Duodenal mucosa (tissue), 2 donors: ENCODE results near the gene USP21.

Source experiments
- H3K27ac ChIP-seq: one replicate; pipeline ENCODE4 v1.7.0; 2013; ENCODE audit warnings: low read depth, low read length
- H3K27me3 ChIP-seq, 2 donors: one replicate each; pipeline ENCODE4 v1.7.0; 2013; ENCODE audit warnings: low read length in 2 of 2, control low read depth in 1 of 2; ENCODE audit not compliant: insufficient read depth in 2 of 2, control insufficient read depth in 1 of 2
- H3K36me3 ChIP-seq, 2 donors: one replicate each; pipeline ENCODE4 v1.7.0; 2013; ENCODE audit warnings: low read length in 2 of 2, control low read depth in 1 of 2; ENCODE audit not compliant: insufficient read depth in 2 of 2, control insufficient read depth in 1 of 2
- H3K4me1 ChIP-seq, 2 donors: one replicate each; pipeline ENCODE4 v1.7.0; 2013; ENCODE audit warnings: low read length in 2 of 2, control low read depth in 1 of 2; ENCODE audit not compliant: insufficient read depth in 2 of 2, control insufficient read depth in 1 of 2
- H3K4me3 ChIP-seq, 2 donors: one replicate each; pipeline ENCODE4 v1.7.0; 2013; ENCODE audit warnings: low read length in 2 of 2, low read depth in 1 of 2
- H3K9ac ChIP-seq, 2 donors: one replicate each; pipeline ENCODE4 v1.7.0; 2013; ENCODE audit warnings: low read length in 2 of 2, low read depth in 1 of 2
- H3K9me3 ChIP-seq, 2 donors: one replicate each; pipeline ENCODE4 v1.7.0; 2013; ENCODE audit warnings: low read length in 2 of 2, control low read depth in 1 of 2; ENCODE audit not compliant: control insufficient read depth in 1 of 2

The USP21 gene

DNA sequence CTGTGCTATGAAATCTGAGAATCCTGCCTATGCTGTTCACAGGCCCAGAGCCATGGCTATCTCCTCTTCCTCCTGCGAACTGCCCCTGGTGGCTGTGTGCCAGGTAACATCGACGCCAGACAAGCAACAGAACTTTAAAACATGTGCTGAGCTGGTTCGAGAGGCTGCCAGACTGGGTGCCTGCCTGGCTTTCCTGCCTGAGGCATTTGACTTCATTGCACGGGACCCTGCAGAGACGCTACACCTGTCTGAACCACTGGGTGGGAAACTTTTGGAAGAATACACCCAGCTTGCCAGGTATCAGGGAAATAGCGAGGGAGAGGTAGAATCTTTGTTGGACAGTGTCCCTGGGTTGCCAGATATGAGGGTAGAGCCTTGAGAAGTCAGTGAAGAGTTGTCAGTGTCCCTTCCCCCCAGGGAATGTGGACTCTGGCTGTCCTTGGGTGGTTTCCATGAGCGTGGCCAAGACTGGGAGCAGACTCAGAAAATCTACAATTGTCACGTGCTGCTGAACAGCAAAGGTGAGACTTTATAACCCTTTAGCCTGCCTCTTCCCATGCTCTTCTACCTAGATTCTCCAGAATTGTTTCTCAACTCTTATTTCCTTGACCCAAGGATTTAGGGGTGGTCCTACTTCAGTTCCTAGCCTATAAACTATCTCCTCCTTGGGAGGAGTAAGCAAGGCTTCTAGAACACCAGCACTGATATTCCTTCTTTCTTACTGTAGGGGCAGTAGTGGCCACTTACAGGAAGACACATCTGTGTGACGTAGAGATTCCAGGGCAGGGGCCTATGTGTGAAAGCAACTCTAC, 40.0 kb upstream of the USP21 start:
- Histone ChIP-seq H3K27ac (peak overlapping the region; percentile 95), H3K36me3 (peaks cover 37 to 47% of the 10 kb centered on the region in 2 donors), H3K9me3 (no peaks in the 10 kb centered on the region), H3K9ac (peak overlapping the region; percentile 99), H3K27me3 (no peaks in the 10 kb centered on the region), H3K4me1 (peaks cover 33 to 50% of the 10 kb centered on the region in 2 donors), H3K4me3 (peak overlapping the region; percentile 92 to 100)

DNA sequence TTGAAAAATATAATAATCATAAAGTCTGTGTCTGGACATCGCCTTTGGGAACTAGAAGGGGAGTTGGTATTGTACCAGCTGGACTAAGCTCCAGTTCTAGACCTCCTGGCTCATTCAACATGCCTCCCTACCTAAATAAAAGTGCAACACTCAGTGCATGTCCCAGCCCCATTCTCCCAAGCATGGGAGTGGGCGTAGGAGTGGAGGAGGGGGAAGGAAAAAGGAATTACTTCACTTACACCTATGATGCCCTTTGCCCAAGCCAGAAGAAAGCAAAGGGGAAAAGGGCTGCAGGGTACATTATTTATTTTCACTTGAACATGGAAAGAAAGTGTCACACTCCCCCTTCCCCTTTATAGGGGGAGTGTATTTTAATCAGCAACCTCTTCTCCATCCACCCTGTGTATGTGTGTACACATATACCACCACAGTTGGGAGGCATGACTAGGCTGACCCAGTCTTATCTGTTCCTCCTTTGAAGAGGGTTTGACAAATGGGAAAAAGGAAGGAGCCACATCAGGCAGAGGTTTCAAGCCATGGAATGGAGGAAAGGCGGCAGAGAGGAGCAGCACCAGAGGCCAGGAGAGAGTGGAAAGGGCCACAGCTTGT, 38.2 kb upstream of the USP21 start:
- H3K4me1 ChIP-seq, result peaks cover 27 to 35% of the 10 kb centered on the region in 2 donors
- H3K27ac ChIP-seq, result no peak overlapping the region
- no peak overlapping the region for H3K4me3 ChIP-seq
- no peaks in the 10 kb centered on the region for H3K27me3 ChIP-seq
- no peak overlapping the region for H3K9ac ChIP-seq
- no peaks in the 10 kb centered on the region for H3K9me3 ChIP-seq
- peaks cover 42 to 58% of the 10 kb centered on the region in 2 donors for H3K36me3 ChIP-seq

DNA sequence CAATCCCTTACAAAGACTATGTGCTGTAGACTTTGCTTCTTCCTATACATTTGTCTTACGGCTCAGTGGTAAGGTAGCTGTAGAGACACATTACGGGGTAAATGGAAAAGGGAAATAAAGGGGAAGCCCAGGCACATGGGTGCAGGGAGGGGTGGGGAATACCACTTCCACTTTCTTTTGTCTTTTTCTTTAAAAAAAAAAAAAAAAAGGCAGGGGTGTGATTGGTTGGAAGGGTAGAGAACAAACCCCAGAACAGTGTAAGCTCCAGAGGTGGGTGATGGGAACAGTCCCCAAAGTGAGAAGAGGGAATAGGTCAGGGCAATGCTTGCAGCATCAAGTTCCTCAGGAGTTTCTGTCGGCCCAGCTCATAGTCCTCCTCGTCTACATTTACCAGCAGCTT, 37.5 kb upstream of the USP21 start:
- peaks cover 46 to 62% of the 10 kb centered on the region in 2 donors for H3K36me3 ChIP-seq
- peaks cover 22 to 28% of the 10 kb centered on the region in 2 donors for H3K4me1 ChIP-seq
- no peaks in the 10 kb centered on the region for H3K9me3 ChIP-seq
- no peak overlapping the region for H3K4me3 ChIP-seq
- no peak overlapping the region for H3K9ac ChIP-seq
- no peaks in the 10 kb centered on the region for H3K27me3 ChIP-seq
- H3K27ac ChIP-seq, result no peak overlapping the region

DNA sequence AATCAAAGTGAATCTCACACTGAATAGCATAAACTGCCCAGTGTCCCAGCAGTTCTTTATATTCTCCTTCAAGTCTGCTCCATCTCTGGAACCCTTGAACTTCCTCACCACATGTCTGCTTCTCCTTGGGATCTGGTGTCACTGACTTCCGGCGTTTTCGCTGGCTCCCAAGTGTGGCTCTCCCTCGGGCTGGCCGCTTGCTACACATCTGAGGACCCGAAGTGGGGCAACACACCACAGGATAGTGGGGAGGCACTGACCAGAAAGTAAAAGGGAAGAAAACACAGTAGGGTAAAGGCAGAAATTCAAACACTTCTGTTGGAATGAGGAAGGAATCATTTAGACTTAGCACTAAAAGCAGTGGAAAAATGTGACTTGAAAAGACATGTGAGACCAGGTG, 36.3 kb upstream of the USP21 start:
- H3K4me1 ChIP-seq, result peaks cover 22 to 31% of the 10 kb centered on the region in 2 donors
- H3K27ac ChIP-seq, result no peak overlapping the region
- H3K27me3 ChIP-seq, result no peaks in the 10 kb centered on the region
- no peak overlapping the region for H3K4me3 ChIP-seq
- H3K36me3 ChIP-seq, result peaks cover 53 to 71% of the 10 kb centered on the region in 2 donors
- no peak overlapping the region for H3K9ac ChIP-seq
- H3K9me3 ChIP-seq, result no peaks in the 10 kb centered on the region

DNA sequence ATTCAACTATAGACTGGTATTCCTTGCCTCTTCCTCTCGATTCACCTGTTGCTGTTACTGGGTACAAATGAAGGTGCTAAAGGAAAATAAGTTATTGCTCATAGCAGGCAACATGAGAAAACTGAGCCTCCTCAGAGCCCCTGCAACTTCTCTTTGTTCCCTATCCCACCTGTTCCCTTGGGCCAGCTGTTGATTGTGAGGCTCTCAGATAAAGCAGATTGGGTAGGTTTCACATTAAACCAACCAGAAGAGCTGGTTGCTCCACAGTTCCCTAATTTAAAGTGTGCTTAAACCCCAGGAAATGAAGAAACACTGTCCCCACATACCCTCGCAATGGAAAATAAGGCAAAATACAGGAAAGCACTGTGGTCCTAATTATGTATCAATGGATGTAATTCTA, 31.7 kb upstream of the USP21 start:
- peaks cover 34 to 63% of the 10 kb centered on the region in 2 donors for H3K36me3 ChIP-seq
- peaks cover 18 to 19% of the 10 kb centered on the region in 2 donors for H3K4me1 ChIP-seq
- no peak overlapping the region for H3K27ac ChIP-seq

DNA sequence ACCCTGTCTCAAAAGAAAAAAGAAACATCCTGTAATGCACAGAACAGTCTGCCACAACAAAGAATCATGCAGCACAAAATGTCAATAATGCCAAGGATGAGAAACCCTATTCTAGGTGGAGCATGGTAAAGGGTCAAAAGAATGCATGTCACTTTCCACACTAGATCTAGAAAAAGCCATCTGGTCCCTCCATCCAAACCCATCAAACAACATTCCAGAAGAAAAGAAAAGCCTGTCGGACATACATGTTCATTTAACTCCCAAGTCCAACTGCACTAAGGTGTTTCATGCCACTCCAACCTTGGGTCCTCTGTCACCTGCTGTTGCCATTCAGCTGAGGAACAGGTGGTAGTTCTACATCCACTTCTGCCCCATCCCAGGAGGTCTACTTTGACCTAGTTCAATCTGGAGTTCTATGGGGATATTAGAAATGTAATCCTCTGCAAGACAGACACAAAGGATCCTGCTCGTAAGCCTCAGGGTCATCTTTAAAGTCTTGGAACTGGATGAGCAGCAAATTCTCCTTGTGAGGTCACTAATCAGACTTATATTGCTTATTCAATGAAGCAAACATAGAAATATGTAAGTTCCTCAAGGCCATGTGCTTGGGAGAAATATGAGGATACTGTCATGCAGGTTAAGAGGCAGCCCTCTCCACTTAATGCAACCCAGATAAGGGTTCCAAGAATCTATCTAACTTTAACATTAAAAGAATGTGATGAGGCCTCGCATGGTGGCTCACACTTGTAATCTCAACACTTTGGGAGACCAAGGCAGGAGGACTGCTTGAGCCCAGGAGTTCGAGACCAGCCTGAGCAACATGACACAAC, 30.5 kb upstream of the USP21 start:
- no peak overlapping the region for H3K9ac ChIP-seq
- no peak overlapping the region for H3K4me3 ChIP-seq
- no peaks in the 10 kb centered on the region for H3K9me3 ChIP-seq
- no peaks in the 10 kb centered on the region for H3K27me3 ChIP-seq
- H3K4me1 ChIP-seq, result peaks cover 23% of the 10 kb centered on the region in 2 donors
- H3K27ac ChIP-seq, result no peak overlapping the region
- H3K36me3 ChIP-seq, result peaks cover 27 to 52% of the 10 kb centered on the region in 2 donors

More for the DNA sequence above, 31.7 kb upstream of the USP21 start:
- Histone ChIP-seq H3K9me3 (no peaks in the 10 kb centered on the region), H3K27me3 (no peaks in the 10 kb centered on the region), H3K9ac (peak overlapping the region in 1 of 2 donors; percentile 25), H3K4me3 (no peak overlapping the region)

DNA sequence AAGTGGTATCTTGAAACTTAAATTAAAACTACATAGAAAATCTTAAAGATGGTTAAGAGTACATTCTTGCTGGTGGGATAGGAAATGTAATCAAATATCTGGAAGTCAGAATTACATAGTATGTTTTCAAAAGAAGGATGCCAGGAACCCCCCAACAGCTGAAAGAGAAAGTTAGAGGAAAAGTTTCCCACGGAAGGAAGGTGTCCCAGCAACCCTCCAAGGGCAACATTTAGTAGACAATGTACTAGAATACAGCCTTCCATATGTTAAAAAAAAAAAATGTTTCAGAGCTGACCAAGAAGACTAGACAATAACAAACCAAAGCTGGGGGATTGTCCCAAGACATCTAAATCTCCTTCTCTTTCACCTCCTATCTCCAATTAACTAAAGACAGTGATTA, 29.0 kb upstream of the USP21 start:
- Histone ChIP-seq H3K4me1 (peaks cover 25% of the 10 kb centered on the region in 2 donors), H3K9me3 (no peaks in the 10 kb centered on the region), H3K27me3 (no peaks in the 10 kb centered on the region), H3K36me3 (peaks cover 20 to 38% of the 10 kb centered on the region in 2 donors), H3K4me3 (no peak overlapping the region), H3K9ac (no peak overlapping the region), H3K27ac (no peak overlapping the region)

DNA sequence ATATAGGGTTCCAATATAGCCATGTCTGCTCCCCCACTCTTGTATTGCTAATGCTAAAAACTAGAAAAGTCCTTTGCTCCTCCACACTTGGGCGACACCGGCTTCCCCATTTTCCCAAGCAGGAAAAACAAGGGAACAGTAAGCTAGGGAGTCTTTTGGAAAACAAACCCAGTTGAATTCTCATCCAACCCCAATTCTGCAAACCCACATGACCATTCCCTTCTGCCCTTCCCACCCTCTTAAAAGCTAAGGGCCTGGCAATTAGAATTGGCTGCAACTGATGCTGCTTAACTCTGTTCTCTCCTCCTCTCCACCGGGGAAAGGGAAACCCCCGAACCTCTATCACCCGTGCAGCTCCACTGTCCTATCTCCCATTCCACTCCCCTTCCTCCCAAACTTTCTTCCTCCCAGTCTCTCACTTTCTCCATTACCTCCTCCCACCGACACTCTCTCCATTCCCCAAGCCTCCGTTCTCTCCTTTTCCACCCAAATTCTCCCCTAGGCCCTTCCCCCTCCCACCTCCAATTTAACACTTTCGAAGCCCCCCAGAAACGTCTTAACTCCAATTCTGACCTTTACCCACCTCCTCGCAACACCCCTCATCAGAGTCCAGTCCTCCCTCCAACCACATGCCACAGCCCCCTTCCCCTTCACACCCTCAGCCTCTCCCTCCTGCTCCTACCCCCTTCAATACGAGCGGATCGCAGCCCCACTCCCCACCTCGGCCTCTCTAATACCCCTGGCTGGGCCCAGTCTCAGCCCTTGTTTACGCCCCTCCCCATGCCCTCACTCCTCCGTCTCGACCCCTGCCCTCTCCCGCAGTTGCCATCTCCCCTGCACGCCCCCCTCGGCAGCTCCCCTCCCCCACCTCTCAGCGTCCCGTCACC, 27.5 kb upstream of the USP21 start:
- Histone ChIP-seq H3K27me3 (no peaks in the 10 kb centered on the region), H3K36me3 (peaks cover 14 to 27% of the 10 kb centered on the region in 2 donors), H3K4me3 (peak overlapping the region; percentile 73 to 96), H3K9ac (peak overlapping the region; percentile 73 to 88), H3K27ac (peak overlapping the region; percentile 90), H3K4me1 (peaks cover 25% of the 10 kb centered on the region in 2 donors), H3K9me3 (no peaks in the 10 kb centered on the region)

DNA sequence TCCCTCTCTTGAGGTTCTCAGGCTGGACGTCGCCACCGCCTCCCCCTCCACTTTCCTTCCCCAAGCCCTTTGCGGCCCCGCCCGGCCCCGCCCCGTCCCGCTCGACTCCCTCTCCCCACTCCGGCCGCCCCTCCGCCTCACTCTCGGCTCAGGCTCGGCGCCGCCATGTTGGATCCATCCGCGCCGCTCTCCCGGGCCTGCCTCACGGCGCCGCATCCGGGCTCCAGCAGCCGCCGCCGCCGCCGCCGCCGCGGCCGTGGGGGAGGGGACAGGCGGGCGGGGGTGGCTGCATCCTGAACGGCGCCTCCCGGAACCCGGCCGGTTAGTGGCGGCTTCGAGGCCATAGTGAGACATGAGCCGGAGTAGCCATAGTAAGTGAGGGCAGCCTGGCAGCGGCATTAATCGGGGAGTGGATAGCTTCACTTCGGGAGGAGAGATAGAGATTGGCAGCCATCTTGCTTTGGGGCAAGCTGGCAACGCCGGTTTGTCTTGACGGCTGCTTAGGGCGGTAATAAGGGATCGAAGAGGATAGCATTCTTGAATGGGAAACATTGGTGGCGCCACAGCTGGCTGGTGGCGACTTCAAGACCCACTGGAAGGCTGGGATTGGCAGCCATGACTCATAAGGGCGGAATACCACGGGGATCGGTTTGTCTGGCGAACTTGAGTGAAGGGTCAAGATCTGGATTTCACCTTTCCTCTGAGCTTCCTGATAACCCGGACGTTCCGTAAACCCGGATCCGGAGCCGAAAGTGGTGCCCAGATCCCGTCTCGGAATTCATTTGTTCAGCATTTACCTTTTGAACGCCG, 26.7 kb upstream of the USP21 start, which contains the start of gene DEDD:
Gene DEDD (minus strand): TSS at position 258 of the 810 bp plus-strand sequence. CDS start 8,205 bp downstream, outside the sequence.
- Histone ChIP-seq H3K4me1 (peaks cover 21 to 25% of the 10 kb centered on the region in 2 donors), H3K27me3 (no peaks in the 10 kb centered on the region), H3K4me3 (peak within 1 kb of the TSS; percentile 73 to 96), H3K27ac (peak within 1 kb of the TSS; percentile 90), H3K36me3 (peaks cover 7 to 21% of the 10 kb centered on the region in 2 donors), H3K9ac (peak within 1 kb of the TSS; percentile 88 to 97), H3K9me3 (no peaks in the 10 kb centered on the region)
